ENCODE measurements around the gene CASP12. TPM values are rescaled to one million over a fixed set of nuclear protein-coding genes. Genes with fewer than 3 reads are reported as not detected.

CASP12 gene
- total and polyA plus RNA-seq, 2 experiments from 2014 or later, result 0.15 TPM; not detected in 1

DNA sequence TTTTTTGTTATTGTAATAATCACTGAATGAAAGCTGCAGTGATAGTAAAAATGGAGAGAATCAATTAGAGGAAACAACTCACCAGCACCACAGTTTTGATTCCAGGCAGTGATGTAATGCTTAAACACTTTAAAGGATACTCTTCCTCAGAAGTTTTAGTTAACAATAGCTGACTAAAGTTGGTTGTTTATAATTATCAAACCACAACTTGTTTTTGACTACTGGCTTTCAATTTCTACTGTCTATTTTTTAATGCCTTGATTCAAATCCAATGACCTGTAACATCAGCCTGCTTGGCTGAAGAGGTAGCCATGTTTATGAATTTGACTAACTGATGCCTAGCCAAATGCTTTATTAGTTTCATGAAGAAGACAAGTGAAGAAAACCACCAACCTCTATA lies 18.2 kb upstream of the CASP12 start:
- no peaks in the 10 kb centered on the region for H3K9me3 ChIP-seq (ENCODE audit: low read depth)
- H3K27me3 ChIP-seq, result no peaks in the 10 kb centered on the region
- TF ChIP-seq, protein P1, sequence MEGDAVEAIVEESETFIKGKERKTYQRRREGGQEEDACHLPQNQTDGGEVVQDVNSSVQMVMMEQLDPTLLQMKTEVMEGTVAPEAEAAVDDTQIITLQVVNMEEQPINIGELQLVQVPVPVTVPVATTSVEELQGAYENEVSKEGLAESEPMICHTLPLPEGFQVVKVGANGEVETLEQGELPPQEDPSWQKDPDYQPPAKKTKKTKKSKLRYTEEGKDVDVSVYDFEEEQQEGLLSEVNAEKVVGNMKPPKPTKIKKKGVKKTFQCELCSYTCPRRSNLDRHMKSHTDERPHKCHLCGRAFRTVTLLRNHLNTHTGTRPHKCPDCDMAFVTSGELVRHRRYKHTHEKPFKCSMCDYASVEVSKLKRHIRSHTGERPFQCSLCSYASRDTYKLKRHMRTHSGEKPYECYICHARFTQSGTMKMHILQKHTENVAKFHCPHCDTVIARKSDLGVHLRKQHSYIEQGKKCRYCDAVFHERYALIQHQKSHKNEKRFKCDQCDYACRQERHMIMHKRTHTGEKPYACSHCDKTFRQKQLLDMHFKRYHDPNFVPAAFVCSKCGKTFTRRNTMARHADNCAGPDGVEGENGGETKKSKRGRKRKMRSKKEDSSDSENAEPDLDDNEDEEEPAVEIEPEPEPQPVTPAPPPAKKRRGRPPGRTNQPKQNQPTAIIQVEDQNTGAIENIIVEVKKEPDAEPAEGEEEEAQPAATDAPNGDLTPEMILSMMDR (IDR thresholded peaks at IDR 0.05; ENCODE audit: low read depth, low read length), result no peak
- H3K4me3 ChIP-seq, result no peak overlapping the region
- no peak overlapping the region for H3K27ac ChIP-seq
- H3K4me1 ChIP-seq (ENCODE audit: low read depth), result no peaks in the 10 kb centered on the region
- no peaks in the 10 kb centered on the region for H3K36me3 ChIP-seq
- no peak for DNase-seq (ENCODE audit: low read depth in 1 of 2, low spot score in 1 of 2)

- TF ChIP-seq, protein P1 (IDR thresholded peaks at IDR 0.05; ENCODE audit: low read depth, low read length), result no peak
Measured at GRCh38 chr11:104912102-104912501, 13.8 kb upstream of the CASP12 start.

DNA sequence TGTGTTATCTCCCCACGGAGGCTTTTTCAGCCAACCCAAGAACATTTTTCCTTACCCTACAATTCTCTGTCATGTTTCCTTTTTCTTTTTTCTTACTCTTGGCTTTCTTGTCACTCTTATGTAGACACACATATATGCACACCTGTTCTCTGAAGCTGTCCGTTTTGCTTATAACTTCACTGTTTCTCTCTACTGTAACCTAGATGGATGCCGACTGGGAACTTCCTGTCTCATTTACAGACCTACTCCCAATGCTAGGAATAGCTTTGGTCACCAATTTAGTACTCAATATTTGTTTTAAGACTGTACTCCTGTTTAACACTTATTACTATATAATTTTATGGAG lies 9.9 kb upstream of the CASP12 start:
- TF ChIP-seq, protein P1 (IDR thresholded peaks at IDR 0.05; ENCODE audit: low read depth, low read length), result no peak
- no peak overlapping the region for H3K4me3 ChIP-seq
- H3K36me3 ChIP-seq, result no peaks in the 10 kb centered on the region

More at GRCh38 chr11:104912102-104912501, 13.8 kb upstream of the CASP12 start:
- Histone ChIP-seq H3K4me3 (no peak overlapping the region), H3K27me3 (no peaks in the 10 kb centered on the region), H3K4me1 (ENCODE audit: low read depth) (no peaks in the 10 kb centered on the region), H3K9me3 (ENCODE audit: low read depth) (no peaks in the 10 kb centered on the region), H3K27ac (no peak overlapping the region), H3K36me3 (no peaks in the 10 kb centered on the region)
- no peak for DNase-seq (ENCODE audit: low read depth in 1 of 2, low spot score in 1 of 2)

GRCh38 chr11:104907521-104908185 lies 9.4 kb upstream of the CASP12 start:
- no peak for DNase-seq (ENCODE audit: low read depth in 1 of 2, low spot score in 1 of 2)
- no peak overlapping the region for H3K27ac ChIP-seq
- TF ChIP-seq, protein P1 (IDR thresholded peaks at IDR 0.05; ENCODE audit: low read depth, low read length), result no peak

More for the DNA sequence above, 9.9 kb upstream of the CASP12 start:
- Histone ChIP-seq H3K27me3 (no peaks in the 10 kb centered on the region), H3K27ac (no peak overlapping the region), H3K9me3 (ENCODE audit: low read depth) (no peaks in the 10 kb centered on the region), H3K4me1 (ENCODE audit: low read depth) (no peaks in the 10 kb centered on the region)
- no peak for DNase-seq (ENCODE audit: low read depth in 1 of 2, low spot score in 1 of 2)

GRCh38 chr11:104905271-104905670 lies 7.0 kb upstream of the CASP12 start:
- no peak for DNase-seq (ENCODE audit: low read depth in 1 of 2, low spot score in 1 of 2)
- no peak overlapping the region for H3K4me3 ChIP-seq
- no peaks in the 10 kb centered on the region for H3K36me3 ChIP-seq
- H3K9me3 ChIP-seq (ENCODE audit: low read depth), result no peaks in the 10 kb centered on the region
- TF ChIP-seq, protein P1 (IDR thresholded peaks at IDR 0.05; ENCODE audit: low read depth, low read length), result peak; percentile 7
- no peak overlapping the region for H3K27ac ChIP-seq
- H3K4me1 ChIP-seq (ENCODE audit: low read depth), result no peaks in the 10 kb centered on the region
- no peaks in the 10 kb centered on the region for H3K27me3 ChIP-seq

More at GRCh38 chr11:104907521-104908185, 9.4 kb upstream of the CASP12 start:
- Histone ChIP-seq H3K4me1 (ENCODE audit: low read depth) (no peaks in the 10 kb centered on the region), H3K36me3 (no peaks in the 10 kb centered on the region), H3K9me3 (ENCODE audit: low read depth) (no peaks in the 10 kb centered on the region), H3K27me3 (no peaks in the 10 kb centered on the region), H3K4me3 (no peak overlapping the region)

Data from cardiac muscle cell (in vitro differentiated cells and primary cell).